HCEC 1CT (cell line): ENCODE data around the gene CDCA3.

Experiments
- DNase-seq: peaks from one replicate; pipeline ENCODE4 v3.0.0-alpha.2; 2017

Gene CDCA3

GRCh38 chr12:6819106-6820030 is 31.7 kb downstream of the CDCA3 start:
- no peak for DNase-seq

DNA sequence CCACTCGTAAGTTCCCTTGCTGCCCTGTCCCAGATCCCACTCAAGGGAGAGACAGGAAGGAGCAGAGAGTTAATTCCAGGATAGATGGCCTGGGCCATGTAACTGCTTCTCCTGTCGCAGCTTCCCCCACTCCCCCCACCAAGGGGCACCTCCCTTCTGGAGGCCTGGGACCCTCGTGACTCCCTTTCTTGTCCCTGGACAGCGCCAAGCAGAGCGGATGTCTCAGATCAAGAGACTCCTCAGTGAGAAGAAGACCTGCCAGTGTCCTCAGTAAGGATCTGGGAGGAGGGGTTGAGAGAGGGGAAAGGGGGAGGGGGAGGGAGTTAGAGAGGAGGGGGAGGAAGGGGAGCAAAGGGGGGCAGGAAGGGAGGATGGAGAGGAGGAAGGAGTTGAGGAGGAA is 32.4 kb downstream of the CDCA3 start:
- DNase-seq, result no peak

GRCh38 chr12:6818222-6818621 is 32.9 kb downstream of the CDCA3 start:
- DNase-seq, result no peak

GRCh38 chr12:6817662-6818157 is 33.4 kb downstream of the CDCA3 start:
- no peak for DNase-seq

GRCh38 chr12:6817098-6817497 is 34.0 kb downstream of the CDCA3 start:
- no peak for DNase-seq

GRCh38 chr12:6816598-6816997 is 34.5 kb downstream of the CDCA3 start:
- DNase-seq, result no peak

GRCh38 chr12:6813363-6813762 is 37.7 kb downstream of the CDCA3 start:
- no peak for DNase-seq

- DNase-seq, result no peak
Observed at GRCh38 chr12:6810758-6811157, 40.3 kb downstream of the CDCA3 start.

DNA sequence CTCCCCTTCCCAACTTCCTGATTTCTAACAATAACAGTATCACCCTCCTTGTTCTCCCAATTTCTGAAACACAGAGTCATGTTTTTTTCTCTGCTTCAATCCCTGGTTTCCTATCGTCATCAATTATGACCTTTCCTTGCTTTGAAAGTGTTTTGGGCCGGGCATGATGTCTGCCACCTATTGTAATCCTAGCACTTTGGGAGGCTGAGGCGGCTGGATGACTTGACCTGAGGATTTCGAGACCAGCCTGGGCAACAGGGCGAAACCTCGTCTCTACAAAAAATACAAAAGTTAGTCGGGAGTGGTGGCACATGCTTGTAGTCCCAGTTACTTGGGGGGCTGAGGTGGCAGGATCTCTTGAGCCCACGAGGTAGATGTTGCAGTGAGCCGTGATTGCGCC is 42.0 kb downstream of the CDCA3 start:
- no peak for DNase-seq

- DNase-seq, result no peak
Observed at GRCh38 chr12:6807170-6807569, 43.9 kb downstream of the CDCA3 start.

DNA sequence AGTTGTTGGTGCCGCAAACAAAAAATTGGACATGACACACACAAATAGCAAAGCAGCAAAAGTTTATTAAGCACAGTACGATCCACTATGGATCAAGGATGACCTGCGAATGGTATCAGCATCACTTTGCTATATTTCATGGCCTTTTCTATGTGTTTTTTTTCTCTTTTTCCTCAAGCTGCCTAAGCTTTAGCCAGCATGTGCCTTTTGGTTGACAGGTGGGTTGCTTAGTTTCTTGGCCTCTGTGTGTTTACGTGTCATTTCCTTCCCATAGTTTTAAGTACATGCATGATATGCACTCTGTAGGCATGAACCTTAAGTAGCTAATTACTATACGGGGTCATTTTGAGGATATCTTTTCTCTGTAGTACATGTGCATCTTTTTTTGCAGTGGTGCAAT is 51.9 kb downstream of the CDCA3 start:
- no peak for DNase-seq
